Measurements from ENCODE around the gene DENND1C. TPM values are rescaled to one million over a fixed set of nuclear protein-coding genes. Genes with fewer than 3 reads are reported as not detected.
A peak's percentile ranks its signal among the peaks of the same experiment; 100 is the strongest.

DENND1C gene
- total RNA-seq, 1 experiment from 2014 or later, result not detected

DNA sequence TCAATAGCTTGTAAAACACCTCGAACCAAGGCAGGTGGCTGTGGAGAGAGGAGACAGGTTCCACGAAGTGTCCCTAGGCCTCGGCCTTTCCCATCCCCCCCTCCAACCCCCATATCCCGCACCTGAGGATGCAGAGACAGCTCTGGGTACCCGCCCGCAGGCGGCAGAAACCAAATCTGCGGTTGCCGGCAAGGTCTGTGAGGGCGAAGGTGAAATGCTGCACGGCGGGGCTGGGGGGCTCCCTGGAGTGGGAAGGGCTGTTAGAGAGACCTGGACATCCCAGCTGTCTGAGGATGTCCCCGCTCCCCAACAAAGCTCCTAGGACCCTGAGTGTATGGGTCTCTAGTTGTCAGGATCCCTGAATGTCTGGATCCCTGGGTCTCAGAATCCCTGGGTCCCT, 2.8 kb downstream of the DENND1C start:
- ChIA-PET POLR2A (ENCODE audit: unreplicated experiment) (no interaction called here), CTCF (interaction anchor here (0.5 kb wide), 1 partner anchor 38 kb away, joined by 4 read pairs; no protein-coding TSS in a partner anchor)
- H3K4me1 ChIP-seq (replicated peaks; ENCODE audit: insufficient read depth), result peaks cover 2% of the 10 kb centered on the region; the same call in 1 of the 2 replicates

DNA sequence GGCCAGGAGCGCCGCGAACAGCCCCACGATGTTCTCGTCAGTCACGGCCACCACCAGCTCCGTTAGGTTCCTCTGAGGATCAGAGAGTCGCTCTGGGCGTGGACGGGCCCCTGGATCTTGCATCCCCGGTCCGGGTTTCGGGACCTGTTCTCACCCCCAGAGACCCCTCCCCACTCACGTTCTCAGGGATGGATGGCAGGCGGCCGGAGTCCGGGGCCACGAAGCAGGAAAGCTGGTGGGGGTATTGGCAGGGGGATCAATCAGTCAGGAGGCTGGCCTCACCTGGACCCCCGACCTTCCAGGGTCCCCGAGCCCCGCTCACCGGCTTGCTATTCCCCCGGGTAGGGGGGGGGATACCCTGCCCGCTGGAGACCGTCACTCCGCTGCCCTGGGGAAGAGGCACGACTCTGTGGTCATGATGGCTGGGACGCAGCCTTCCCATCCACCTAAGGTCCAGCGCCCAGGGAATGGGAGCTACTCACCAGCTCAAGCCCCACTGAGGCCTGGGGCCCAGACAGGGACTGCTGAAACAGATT, 4.6 kb downstream of the DENND1C start:
- H3K27ac ChIP-seq, result no peak overlapping the region
- TF ChIP-seq, protein P1, sequence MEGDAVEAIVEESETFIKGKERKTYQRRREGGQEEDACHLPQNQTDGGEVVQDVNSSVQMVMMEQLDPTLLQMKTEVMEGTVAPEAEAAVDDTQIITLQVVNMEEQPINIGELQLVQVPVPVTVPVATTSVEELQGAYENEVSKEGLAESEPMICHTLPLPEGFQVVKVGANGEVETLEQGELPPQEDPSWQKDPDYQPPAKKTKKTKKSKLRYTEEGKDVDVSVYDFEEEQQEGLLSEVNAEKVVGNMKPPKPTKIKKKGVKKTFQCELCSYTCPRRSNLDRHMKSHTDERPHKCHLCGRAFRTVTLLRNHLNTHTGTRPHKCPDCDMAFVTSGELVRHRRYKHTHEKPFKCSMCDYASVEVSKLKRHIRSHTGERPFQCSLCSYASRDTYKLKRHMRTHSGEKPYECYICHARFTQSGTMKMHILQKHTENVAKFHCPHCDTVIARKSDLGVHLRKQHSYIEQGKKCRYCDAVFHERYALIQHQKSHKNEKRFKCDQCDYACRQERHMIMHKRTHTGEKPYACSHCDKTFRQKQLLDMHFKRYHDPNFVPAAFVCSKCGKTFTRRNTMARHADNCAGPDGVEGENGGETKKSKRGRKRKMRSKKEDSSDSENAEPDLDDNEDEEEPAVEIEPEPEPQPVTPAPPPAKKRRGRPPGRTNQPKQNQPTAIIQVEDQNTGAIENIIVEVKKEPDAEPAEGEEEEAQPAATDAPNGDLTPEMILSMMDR (conservative IDR thresholded peaks at IDR 0.05), result no peak
- TF ChIP-seq EZH2 (IDR thresholded peaks at IDR 0.05; ENCODE audit: low read depth), result no peak
- H3K4me3 ChIP-seq, result no peak overlapping the region

More for the DNA sequence above, 2.8 kb downstream of the DENND1C start:
- no peaks in the 10 kb centered on the region for H4K20me1 ChIP-seq (ENCODE audit: insufficient read depth)
- TF ChIP-seq, protein P1 (conservative IDR thresholded peaks at IDR 0.05), result no peak
- no peak for TF ChIP-seq EZH2 (IDR thresholded peaks at IDR 0.05; ENCODE audit: low read depth)
- H3K4me3 ChIP-seq, result no peak overlapping the region
- H3K27me3 ChIP-seq (ENCODE audit: insufficient read depth, low read depth), result no peaks in the 10 kb centered on the region
- DNase-seq, result no peak
- H3K9me3 ChIP-seq (ENCODE audit: insufficient read depth, low read depth), result no peaks in the 10 kb centered on the region
- no peak overlapping the region for H2AFZ ChIP-seq
- no peaks in the 10 kb centered on the region for H3K79me2 ChIP-seq (ENCODE audit: low read depth)
- no peak overlapping the region for H3K27ac ChIP-seq
- H3K36me3 ChIP-seq (ENCODE audit: low read depth), result no peaks in the 10 kb centered on the region
- no TSS peak for BruUV-seq (replicated peaks)
- peaks cover 1% of the 10 kb centered on the region; the same call in 1 of the 2 replicates for H3F3A ChIP-seq (ENCODE audit: insufficient read depth, low read depth)
- no peak overlapping the region for H3K4me2 ChIP-seq
- no peaks in the 10 kb centered on the region for H3K9me2 ChIP-seq (ENCODE audit: insufficient read depth)
- intact Hi-C loops (cut with micrococcal nuclease; ENCODE audit: unreplicated experiment), result no loop called here

DNA sequence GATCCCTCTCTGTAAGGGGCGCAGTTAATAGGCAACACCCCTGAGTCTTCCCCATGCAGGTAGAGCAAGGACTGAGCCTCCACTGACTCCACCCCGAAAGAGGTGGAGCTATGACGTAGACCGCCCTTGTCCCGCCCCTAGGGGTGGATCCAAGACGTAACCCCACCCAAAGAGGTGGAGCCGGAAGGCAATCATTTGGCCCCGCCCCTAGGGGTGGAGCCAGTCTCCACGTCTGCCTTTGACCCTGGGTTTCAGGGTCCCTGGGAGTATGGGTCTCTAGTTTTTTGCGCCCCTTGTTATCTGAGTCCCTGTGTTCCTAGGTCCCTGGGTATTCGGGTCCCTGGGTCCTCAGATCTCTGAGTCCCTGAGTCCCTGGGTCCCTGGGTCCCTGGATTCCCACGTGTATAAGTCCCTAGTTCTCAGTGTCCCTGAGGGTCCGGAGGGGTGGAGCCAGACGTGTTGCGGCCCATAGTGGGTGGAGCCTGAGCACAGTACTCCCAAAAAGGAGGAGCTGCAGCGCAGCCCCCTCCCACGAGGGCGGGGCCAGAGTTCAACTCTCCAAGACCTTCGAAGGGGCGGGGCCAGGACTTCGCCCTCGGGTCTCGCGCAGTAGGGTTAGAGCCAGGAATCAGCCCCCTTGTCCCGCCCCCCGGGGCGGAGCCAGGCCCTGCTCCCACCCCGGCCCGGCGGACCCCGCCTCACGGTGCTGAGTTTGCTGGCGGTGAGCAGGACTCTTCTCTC, 5.3 kb downstream of the DENND1C start:
- Histone ChIP-seq H3K4me3 (peak overlapping the region; percentile 14; the same call in 1 of the 2 replicates), H3K27me3 (ENCODE audit: insufficient read depth, low read depth) (no peaks in the 10 kb centered on the region), H3K27ac (no peak overlapping the region), H3K4me2 (peak overlapping the region; percentile 73), H2AFZ (no peak overlapping the region), H3K9me3 (ENCODE audit: insufficient read depth, low read depth) (no peaks in the 10 kb centered on the region), H3K4me1 (replicated peaks; ENCODE audit: insufficient read depth) (peaks cover 9% of the 10 kb centered on the region; the same call in 1 of the 2 replicates), H4K20me1 (ENCODE audit: insufficient read depth) (no peaks in the 10 kb centered on the region), H3K79me2 (ENCODE audit: low read depth) (no peaks in the 10 kb centered on the region), H3K9me2 (ENCODE audit: insufficient read depth) (no peaks in the 10 kb centered on the region), H3K36me3 (ENCODE audit: low read depth) (no peaks in the 10 kb centered on the region), H3F3A (ENCODE audit: insufficient read depth, low read depth) (no peaks in the 10 kb centered on the region; the same call in 1 of the 2 replicates)
- ChIA-PET POLR2A (ENCODE audit: unreplicated experiment) (interaction anchor here (0.5 to 0.7 kb wide), 2 partner anchors 51 to 254 kb away, joined by 3 read pairs; partner anchors contain the start of gene KHSRP), CTCF (no interaction called here)
- TF ChIP-seq EZH2 (IDR thresholded peaks at IDR 0.05; ENCODE audit: low read depth), result no peak
- TF ChIP-seq, protein P1 (conservative IDR thresholded peaks at IDR 0.05), result no peak
- intact Hi-C loops (cut with micrococcal nuclease; ENCODE audit: unreplicated experiment), result no loop called here
- BruUV-seq (replicated peaks), result no TSS peak
- DNase-seq, result peak in 1 of 2 experiments; percentile 29

More for the DNA sequence above, 4.6 kb downstream of the DENND1C start:
- Histone ChIP-seq H3F3A (ENCODE audit: insufficient read depth, low read depth) (no peaks in the 10 kb centered on the region; the same call in 1 of the 2 replicates), H3K9me3 (ENCODE audit: insufficient read depth, low read depth) (no peaks in the 10 kb centered on the region), H3K36me3 (ENCODE audit: low read depth) (no peaks in the 10 kb centered on the region), H2AFZ (no peak overlapping the region), H4K20me1 (ENCODE audit: insufficient read depth) (no peaks in the 10 kb centered on the region), H3K9me2 (ENCODE audit: insufficient read depth) (no peaks in the 10 kb centered on the region), H3K27me3 (ENCODE audit: insufficient read depth, low read depth) (no peaks in the 10 kb centered on the region), H3K79me2 (ENCODE audit: low read depth) (no peaks in the 10 kb centered on the region), H3K4me1 (replicated peaks; ENCODE audit: insufficient read depth) (peaks cover 9% of the 10 kb centered on the region; the same call in 1 of the 2 replicates), H3K4me2 (no peak overlapping the region)
- ChIA-PET POLR2A (ENCODE audit: unreplicated experiment) (interaction anchor here (0.7 kb wide), 1 partner anchor 254 kb away, joined by 3 read pairs; no protein-coding TSS in a partner anchor), CTCF (no interaction called here)
- BruUV-seq (replicated peaks), result no TSS peak
- no peak for DNase-seq
- intact Hi-C loops (cut with micrococcal nuclease; ENCODE audit: unreplicated experiment), result no loop called here

All from PC-9 (cell line).